Caco-2 (cell line): ENCODE measurements around the gene SLC6A5. TPM values are rescaled to one million over a fixed set of nuclear protein-coding genes. Genes with fewer than 3 reads are reported as not detected.
A peak's percentile ranks its signal among the peaks of the same experiment; 100 is the strongest.
"Not testable (repeated sequence)": the region's sequence is repeated elsewhere in the genome, so short reads cannot be mapped to it uniquely, and the experiment has no call there.

Experiments used
- Bru-seq: library from RNA; stranded (reverse); fragments of 400-500 nt; gene quantifications from one replicate; lab custom pipeline; 2021; lab: Mats Ljungman, UMichigan
- BruChase-seq, 2 experiments: library from RNA; stranded (reverse); fragments of 400-500 nt; gene quantifications; one replicate each; lab custom pipeline; 2021; lab: Mats Ljungman, UMichigan
- BruUV-seq: library from RNA; stranded (reverse); fragments of 400-500 nt; replicated peaks from 2 replicates; lab custom pipeline; 2021; lab: Mats Ljungman, UMichigan
- CTCF ChIA-PET: fragments of 300-600 bp; sonication (Branson Sonifier 250); formaldehyde crosslinking; loops from one replicate; lab custom pipeline; 2022; ENCODE audit warnings: antibody characterized with exemption; lab: Charles Lee
- POLR2A ChIA-PET: fragments of 300-600 bp; sonication (Branson Sonifier 250); formaldehyde crosslinking; loops from one replicate; lab custom pipeline; 2022; ENCODE audit warnings: antibody characterized with exemption; lab: Charles Lee
- DNase-seq, 2 experiments: peaks; one replicate each; pipeline versions ENCODE4 v3.0.0 to v3.0.0-alpha.2; 2020 to 2022
- H3K27me3 ChIP-seq: replicated peaks from 2 replicates; pipeline ENCODE4 v1.6.0; 2011; ENCODE audit warnings: low read length; ENCODE audit not compliant: control insufficient read depth, insufficient read depth
- H3K36me3 ChIP-seq: 2 replicates; pipeline ENCODE4 v1.5.1; 2011; ENCODE audit warnings: low read length; ENCODE audit not compliant: control insufficient read depth, insufficient read depth
- H3K4me1 ChIP-seq: fragments of 250-450 bp; sonication (Bioruptor Pico); 2 replicates; pipeline ENCODE4 v1.5.1; 2020; ENCODE audit warnings: mild to moderate bottlenecking
- H3K4me3 ChIP-seq: 2 replicates; pipeline ENCODE4 v1.5.1; 2011; ENCODE audit warnings: low read depth, mild to moderate bottlenecking, control low read depth, low read length
- H3K9me3 ChIP-seq: fragments of 250-450 bp; sonication (Bioruptor Pico); 2 replicates; pipeline ENCODE4 v1.5.1; 2020; ENCODE audit warnings: mild to moderate bottlenecking, moderate library complexity
- H3K27ac Mint-ChIP-seq: one replicate; pipeline ENCODE4 v1.8.0; 2022; ENCODE audit warnings: mixed read lengths; ENCODE audit not compliant: unreplicated experiment
- H3K27me3 Mint-ChIP-seq: one replicate; pipeline ENCODE4 v1.8.0; 2022; ENCODE audit warnings: mixed read lengths; ENCODE audit not compliant: insufficient read depth, unreplicated experiment
- H3K36me3 Mint-ChIP-seq: one replicate; pipeline ENCODE4 v1.8.0; 2022; ENCODE audit warnings: mild to moderate bottlenecking, mixed read lengths; ENCODE audit not compliant: insufficient read depth, unreplicated experiment
- H3K4me1 Mint-ChIP-seq: one replicate; pipeline ENCODE4 v1.8.0; 2022; ENCODE audit warnings: low read depth, mixed read lengths; ENCODE audit not compliant: unreplicated experiment
- H3K4me3 Mint-ChIP-seq: one replicate; pipeline ENCODE4 v1.8.0; 2022; ENCODE audit warnings: mild to moderate bottlenecking, moderate library complexity, mixed read lengths; ENCODE audit not compliant: unreplicated experiment
- H3K9me3 Mint-ChIP-seq: one replicate; pipeline ENCODE4 v1.8.0; 2022; ENCODE audit warnings: mixed read lengths; ENCODE audit not compliant: unreplicated experiment
- CTCF ChIP-seq, 2 experiments: fragments of 200-600 bp in 1 of 2; IDR thresholded peaks; 1 replicate in 1 of 2; 2 replicates in 1 of 2; pipeline versions ENCODE4 v1.5.1 to v1.8.0; 2011 to 2022; ENCODE audit warnings: antibody characterized with exemption in 1 of 2, control low read depth in 1 of 2, inconsistent platforms in 1 of 2, low read depth in 1 of 2, low read length in 1 of 2, mild to moderate bottlenecking in 1 of 2, moderate library complexity in 1 of 2; ENCODE audit not compliant: insufficient read depth in 1 of 2, severe bottlenecking in 1 of 2, unreplicated experiment in 1 of 2
- intact Hi-C: fragments of 100-400 bp; cut with micrococcal nuclease; formaldehyde crosslinking; loops from one replicate; pipeline ENCODE4 v1.10.0; 2022; ENCODE audit not compliant: unreplicated experiment
- long read RNA-seq: library from polyadenylated mRNA; stranded (forward); transcript quantifications from one replicate; pipeline ENCODE4 v2.0.0, GENCODE V29; 2022
- total RNA-seq: library from RNA; stranded (reverse); gene quantifications from 2 replicates; pipeline ENCODE4 v1.2.3, GENCODE V29; 2022

SLC6A5 gene
- not detected in 2 replicates for total RNA-seq
- Bru-seq, nascent RNA: percentile 1 among the genes with signal in this experiment
- BruChase-seq, experiment 1, labeled RNA remaining after a 2-hour chase: not detected
- BruChase-seq, experiment 2, labeled RNA remaining after a 6-hour chase: not detected
- long read RNA-seq: 0 reads

GRCh38 chr11:20599221-20600019 lies at the start of gene SLC6A5:
Gene SLC6A5 (plus strand): TSS chr11:20599608. CDS start chr11:20599673, 65 bp downstream.
- H3K4me1 ChIP-seq: no peaks in the 10 kb centered on the region
- no peak within 1 kb of the TSS for H3K4me3 ChIP-seq
- H3K36me3 Mint-ChIP-seq: no peaks in the 10 kb centered on the region
- peak; percentile 55 to 74 for DNase-seq
- ChIA-PET CTCF (no interaction called here), POLR2A (no interaction called here)
- H3K27me3 Mint-ChIP-seq: peaks cover 14% of the 10 kb centered on the region
- no peaks in the 10 kb centered on the region for H3K36me3 ChIP-seq
- BruUV-seq: no TSS peak
- H3K27ac Mint-ChIP-seq: no peak within 1 kb of the TSS
- no peaks in the 10 kb centered on the region for H3K4me1 Mint-ChIP-seq
- H3K9me3 Mint-ChIP-seq: peaks cover 12% of the 10 kb centered on the region
- H3K4me3 Mint-ChIP-seq: no peak within 1 kb of the TSS
- intact Hi-C loops: no loop called here
- no peak for TF ChIP-seq CTCF (IDR thresholded peaks at IDR 0.05; ENCODE audit: insufficient read depth in 1 of 2, low read depth in 1 of 2, low read length in 1 of 2, severe bottlenecking in 1 of 2, unreplicated experiment in 1 of 2)
- H3K9me3 ChIP-seq: no peaks in the 10 kb centered on the region
- no peaks in the 10 kb centered on the region for H3K27me3 ChIP-seq

DNA sequence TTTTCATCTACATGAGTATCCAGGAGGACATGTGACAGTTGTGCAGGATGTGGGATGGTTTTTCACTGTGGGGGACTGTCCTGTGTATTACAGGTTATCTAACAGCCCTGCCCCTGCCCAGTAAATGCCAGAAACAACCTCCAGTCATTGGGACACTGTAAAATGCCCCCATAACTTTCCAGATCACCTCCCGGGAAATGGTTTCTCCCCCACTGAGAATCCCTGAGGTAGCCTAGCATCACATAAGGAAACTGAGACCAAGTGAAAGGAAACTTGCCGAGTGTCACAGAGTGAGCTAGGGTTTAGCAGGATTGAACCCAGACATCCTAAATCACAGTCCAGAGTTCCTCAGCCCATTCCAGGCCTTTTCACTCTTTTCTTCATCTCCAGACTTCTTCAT lies 48.3 kb upstream of the SLC6A5 start:
- H3K36me3 Mint-ChIP-seq: no peaks in the 10 kb centered on the region
- TF ChIP-seq CTCF (IDR thresholded peaks at IDR 0.05; ENCODE audit: insufficient read depth in 1 of 2, low read depth in 1 of 2, low read length in 1 of 2, severe bottlenecking in 1 of 2, unreplicated experiment in 1 of 2): no peak
- ChIA-PET POLR2A (no interaction called here), CTCF (no interaction called here)
- H3K9me3 Mint-ChIP-seq: peaks cover 4% of the 10 kb centered on the region
- intact Hi-C loops: no loop called here
- BruUV-seq: no TSS peak
- H3K27me3 ChIP-seq: no peaks in the 10 kb centered on the region; the same call in 1 of the 2 replicates
- no peaks in the 10 kb centered on the region for H3K4me1 Mint-ChIP-seq
- H3K27me3 Mint-ChIP-seq: peaks cover 3% of the 10 kb centered on the region
- no peak overlapping the region for H3K4me3 ChIP-seq
- H3K4me3 Mint-ChIP-seq: no peak overlapping the region
- DNase-seq: no peak
- no peaks in the 10 kb centered on the region; the same call in 1 of the 2 replicates for H3K36me3 ChIP-seq
- no peak overlapping the region for H3K27ac Mint-ChIP-seq
- peaks cover 8% of the 10 kb centered on the region; the same call in 1 of the 2 replicates for H3K9me3 ChIP-seq
- no peaks in the 10 kb centered on the region for H3K4me1 ChIP-seq

GRCh38 chr11:20555783-20556182 lies 43.6 kb upstream of the SLC6A5 start:
- H3K27me3 Mint-ChIP-seq: peaks cover 9% of the 10 kb centered on the region
- no peak overlapping the region for H3K4me3 Mint-ChIP-seq
- H3K9me3 Mint-ChIP-seq: peaks cover 12% of the 10 kb centered on the region
- Histone ChIP-seq H3K27me3 (no peaks in the 10 kb centered on the region; the same call in 1 of the 2 replicates), H3K9me3 (peaks cover 8% of the 10 kb centered on the region; the same call in 1 of the 2 replicates), H3K36me3 (no peaks in the 10 kb centered on the region; the same call in 1 of the 2 replicates), H3K4me3 (no peak overlapping the region), H3K4me1 (no peaks in the 10 kb centered on the region)
- BruUV-seq: no TSS peak
- no peak for DNase-seq
- intact Hi-C loops: no loop called here
- TF ChIP-seq CTCF (IDR thresholded peaks at IDR 0.05; ENCODE audit: insufficient read depth in 1 of 2, low read depth in 1 of 2, low read length in 1 of 2, severe bottlenecking in 1 of 2, unreplicated experiment in 1 of 2): no peak
- no peaks in the 10 kb centered on the region for H3K4me1 Mint-ChIP-seq
- no peaks in the 10 kb centered on the region for H3K36me3 Mint-ChIP-seq
- ChIA-PET POLR2A (no interaction called here), CTCF (no interaction called here)
- no peak overlapping the region for H3K27ac Mint-ChIP-seq

DNA sequence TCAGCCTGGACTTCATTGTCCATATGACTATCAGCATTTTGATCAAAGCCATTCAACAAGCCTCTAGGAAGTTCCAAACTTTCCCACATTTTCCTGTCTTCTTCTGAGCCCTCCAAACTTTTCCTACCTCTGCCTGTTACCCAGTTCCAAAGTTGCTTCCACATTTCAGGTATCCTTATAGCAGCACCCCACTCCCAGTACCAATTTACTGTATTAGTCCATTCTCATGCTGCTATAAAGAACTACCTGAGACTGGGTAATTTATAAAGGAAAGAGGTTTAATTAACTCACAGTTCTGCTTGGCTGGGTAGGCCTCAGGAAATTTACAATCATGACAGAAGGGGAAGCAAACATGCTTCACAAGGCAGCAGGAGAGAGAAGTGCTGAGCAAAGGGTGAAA lies 43.0 kb upstream of the SLC6A5 start:
- H3K4me1 ChIP-seq, H3K36me3 Mint-ChIP-seq, intact Hi-C loops, H3K27me3 Mint-ChIP-seq, H3K27ac Mint-ChIP-seq, DNase-seq, H3K4me1 Mint-ChIP-seq, POLR2A ChIA-PET, H3K4me3 Mint-ChIP-seq, CTCF ChIA-PET, H3K4me3 ChIP-seq, H3K27me3 ChIP-seq, H3K9me3 ChIP-seq, H3K36me3 ChIP-seq, BruUV-seq: not testable (repeated sequence)
- H3K9me3 Mint-ChIP-seq: peaks cover 12% of the 10 kb centered on the region
